ENCODE measurements around the gene PHF12. TPM values are rescaled to one million over a fixed set of nuclear protein-coding genes. Genes with fewer than 3 reads are reported as not detected.
A peak's percentile ranks its signal among the peaks of the same experiment; 100 is the strongest.

The PHF12 gene
- total and polyA plus RNA-seq, 2 of the 4 experiments (the other 2 are of a cell fraction): 24.4 to 25.6 TPM

- intact Hi-C loops (cut with micrococcal nuclease) (no loop called here), in situ Hi-C loops (cut with MboI; ENCODE audit: low sequenced_read_pairs) (no loop called here), dilution Hi-C loops (cut with HindIII; ENCODE audit: low sequenced_read_pairs, unreplicated experiment) (no loop called here)
These were observed 7.6 kb upstream of the PHF12 start for GRCh38 chr17:28958820-28959455.

More at GRCh38 chr17:28958820-28959455, 7.6 kb upstream of the PHF12 start:
- CTCF ChIA-PET: no interaction called here
- H2BK15ac ChIP-seq (ENCODE audit: low read depth, low read length): no peak overlapping the region
- H3K79me1 ChIP-seq (ENCODE audit: low read depth in 1 of 2, low read length in 2 of 2): no peaks in the 10 kb centered on the region
- H3K9ac ChIP-seq (ENCODE audit: low read depth, low read length): no peak overlapping the region
- H2BK120ac ChIP-seq (ENCODE audit: low read depth, low read length): no peak overlapping the region
- no peak overlapping the region for H4K5ac ChIP-seq (ENCODE audit: low read depth, low read length)
- no peak for DNase-seq
- no peak overlapping the region for H3K4me3 ChIP-seq (ENCODE audit: insufficient read depth, low read depth, low read length)
- no peaks in the 10 kb centered on the region for H3K4me1 ChIP-seq (ENCODE audit: control insufficient read depth, insufficient read depth, low read length)
- no peak for ATAC-seq (ENCODE audit: low read depth)
- no peak overlapping the region for H4K8ac ChIP-seq (ENCODE audit: low read depth in 2 of 2, low read length in 2 of 2)
- no peak overlapping the region for H3K27ac ChIP-seq (ENCODE audit: insufficient read depth, low read length)
- no peaks in the 10 kb centered on the region; the same call in 1 of the 2 replicates for H3K27me3 ChIP-seq (ENCODE audit: control insufficient read depth, insufficient read depth, low read length)
- H3K56ac ChIP-seq (ENCODE audit: extremely low read depth, insufficient read depth, low read length): no peak overlapping the region
- no peak overlapping the region for H2BK20ac ChIP-seq (ENCODE audit: low read depth, low read length)
- no peaks in the 10 kb centered on the region for H3K36me3 ChIP-seq (ENCODE audit: control insufficient read depth, insufficient read depth, low read length)
- H2AK9ac ChIP-seq (replicated peaks; ENCODE audit: low read depth, low read length, poor library complexity): peak overlapping the region; percentile 42
- no peak overlapping the region for H3K4ac ChIP-seq (ENCODE audit: low read depth, low read length)
- H4K20me1 ChIP-seq (ENCODE audit: insufficient read depth, low read length): no peaks in the 10 kb centered on the region
- BruUV-seq (replicated peaks): no TSS peak
- H2BK5ac ChIP-seq (ENCODE audit: low read depth, low read length, poor library complexity, severe bottlenecking): no peak overlapping the region
- no peak for TF ChIP-seq SMC3 (IDR thresholded peaks at IDR 0.05; ENCODE audit: low read depth, low read length)
- no peak for TF ChIP-seq MAFK (IDR thresholded peaks at IDR 0.05; ENCODE audit: low read depth, low read length)
- no peak for TF ChIP-seq CEBPB (IDR thresholded peaks at IDR 0.05; ENCODE audit: low read depth, low read length)
- TF ChIP-seq BHLHE40 (IDR thresholded peaks at IDR 0.05; ENCODE audit: low read depth, low read length): no peak
- no peak for TF ChIP-seq RFX5 (IDR thresholded peaks at IDR 0.05; ENCODE audit: low read depth, low read length)
- TF ChIP-seq NFE2L2 (IDR thresholded peaks at IDR 0.05; ENCODE audit: low read depth, low read length): no peak
- no peak for TF ChIP-seq RCOR1 (IDR thresholded peaks at IDR 0.05; ENCODE audit: insufficient replicate concordance, low read length)
- TF ChIP-seq FOS (IDR thresholded peaks at IDR 0.05; ENCODE audit: low read depth, low read length): no peak
- no peak for TF ChIP-seq CHD1 (IDR thresholded peaks at IDR 0.05; ENCODE audit: low read depth, low read length)
- no peak for TF ChIP-seq USF2 (IDR thresholded peaks at IDR 0.05; ENCODE audit: low read depth, low read length)
- TF ChIP-seq RAD21 (IDR thresholded peaks at IDR 0.05; ENCODE audit: low read length): no peak
- TF ChIP-seq CTCF (conservative IDR thresholded peaks at IDR 0.05; ENCODE audit: low read depth, low read length): no peak
- TF ChIP-seq MXI1 (IDR thresholded peaks at IDR 0.05; ENCODE audit: borderline replicate concordance, low read depth, low read length): no peak
- no peak for TF ChIP-seq ELK1 (IDR thresholded peaks at IDR 0.05; ENCODE audit: borderline replicate concordance, low read depth, low read length)
- TF ChIP-seq MAZ (IDR thresholded peaks at IDR 0.05; ENCODE audit: borderline replicate concordance, low read depth, low read length): no peak
- TF ChIP-seq POLR2A (IDR thresholded peaks at IDR 0.05; ENCODE audit: low read depth, low read length): no peak
- H4K91ac ChIP-seq (ENCODE audit: insufficient read depth, low read depth, low read length): no peak overlapping the region
- no peak overlapping the region for H2AFZ ChIP-seq (replicated peaks; ENCODE audit: low read length, poor library complexity)
- H3K4me2 ChIP-seq (ENCODE audit: low read depth, low read length): no peak overlapping the region
- no peak overlapping the region for H2AK5ac ChIP-seq (ENCODE audit: low read depth, low read length)
- no peak overlapping the region for H3K18ac ChIP-seq (ENCODE audit: low read depth, low read length)
- no peak overlapping the region for H3K23ac ChIP-seq (ENCODE audit: low read depth, low read length)
- 83% methylated on average over 8 of the region's 18 CpGs; no CpG with 5 or more reads in 1 of the 2 experiments for WGBS, 2 experiments (ENCODE audit: extremely low coverage in 2 of 2, insufficient read length in 1 of 2)
- no peaks in the 10 kb centered on the region for H3K9me3 ChIP-seq (ENCODE audit: control insufficient read depth, insufficient read depth, low read length)
- no peaks in the 10 kb centered on the region for H3K9me1 ChIP-seq (ENCODE audit: insufficient read depth, low read length)
- POLR2A ChIA-PET (ENCODE audit: unreplicated experiment): interaction anchor here (0.7 kb wide), 1 partner anchor 42 kb away, joined by 3 read pairs; no protein-coding TSS in a partner anchor
- H3K14ac ChIP-seq (replicated peaks; ENCODE audit: low read depth, low read length): no peak overlapping the region
